ENCODE results near the gene SEC11A.

The SEC11A gene

GRCh38 chr15:84669726-84670125, 46.2 kb downstream of the SEC11A start:
- H3K27me3 ChIP-seq = no peaks in the 10 kb centered on the region

GRCh38 chr15:84668221-84668982, 47.5 kb downstream of the SEC11A start:
- no peak overlapping the region for H3K4me3 ChIP-seq (ENCODE audit: low read depth in 1 of 2, low read length in 1 of 2)
- H3K36me3 ChIP-seq = peaks cover 81% of the 10 kb centered on the region
- TF ChIP-seq CTCF (IDR thresholded peaks at IDR 0.05) = no peak
- no peak overlapping the region for H3K27ac ChIP-seq
- H3K4me1 ChIP-seq (ENCODE audit: control insufficient read depth in 1 of 2, insufficient read depth in 1 of 2, low read depth in 1 of 2, low read length in 1 of 2) = no peaks in the 10 kb centered on the region
- no peaks in the 10 kb centered on the region for H3K9me3 ChIP-seq
- H3K27me3 ChIP-seq = no peaks in the 10 kb centered on the region

More at GRCh38 chr15:84669726-84670125, 46.2 kb downstream of the SEC11A start:
- H3K4me3 ChIP-seq (ENCODE audit: low read depth in 1 of 2, low read length in 1 of 2) = no peak overlapping the region
- H3K36me3 ChIP-seq = peaks cover 81% of the 10 kb centered on the region
- no peak for TF ChIP-seq CTCF (IDR thresholded peaks at IDR 0.05)
- no peak overlapping the region for H3K27ac ChIP-seq
- H3K9me3 ChIP-seq = no peaks in the 10 kb centered on the region
- no peaks in the 10 kb centered on the region for H3K4me1 ChIP-seq (ENCODE audit: control insufficient read depth in 1 of 2, insufficient read depth in 1 of 2, low read depth in 1 of 2, low read length in 1 of 2)

- H3K4me1 ChIP-seq (ENCODE audit: control insufficient read depth in 1 of 2, insufficient read depth in 1 of 2, low read depth in 1 of 2, low read length in 1 of 2) = no peaks in the 10 kb centered on the region
- no peak for TF ChIP-seq CTCF (IDR thresholded peaks at IDR 0.05)
- no peak overlapping the region for H3K27ac ChIP-seq
- no peaks in the 10 kb centered on the region for H3K27me3 ChIP-seq
- peaks cover 70% of the 10 kb centered on the region for H3K36me3 ChIP-seq
- H3K9me3 ChIP-seq = no peaks in the 10 kb centered on the region
- no peak overlapping the region for H3K4me3 ChIP-seq (ENCODE audit: low read depth in 1 of 2, low read length in 1 of 2)
These were observed 49.6 kb downstream of the SEC11A start for GRCh38 chr15:84666373-84666772.

- no peak overlapping the region for H3K4me3 ChIP-seq (ENCODE audit: low read depth in 1 of 2, low read length in 1 of 2)
- no peaks in the 10 kb centered on the region for H3K9me3 ChIP-seq
- peaks cover 14% of the 10 kb centered on the region for H3K27me3 ChIP-seq
- no peak for TF ChIP-seq CTCF (IDR thresholded peaks at IDR 0.05)
- peaks cover 13% of the 10 kb centered on the region in 2 experiments for H3K4me1 ChIP-seq (ENCODE audit: control insufficient read depth in 1 of 2, insufficient read depth in 1 of 2, low read depth in 1 of 2, low read length in 1 of 2)
- H3K27ac ChIP-seq = no peak overlapping the region
- H3K36me3 ChIP-seq = peaks cover 34% of the 10 kb centered on the region
These were observed 54.9 kb downstream of the SEC11A start for GRCh38 chr15:84661001-84661400.

GRCh38 chr15:84659904-84660781, 55.8 kb downstream of the SEC11A start:
- H3K27ac ChIP-seq = no peak overlapping the region
- peaks cover 25% of the 10 kb centered on the region for H3K36me3 ChIP-seq
- peaks cover 14 to 15% of the 10 kb centered on the region in 2 experiments for H3K4me1 ChIP-seq (ENCODE audit: control insufficient read depth in 1 of 2, insufficient read depth in 1 of 2, low read depth in 1 of 2, low read length in 1 of 2)
- H3K9me3 ChIP-seq = no peaks in the 10 kb centered on the region
- H3K27me3 ChIP-seq = peaks cover 14% of the 10 kb centered on the region
- no peak overlapping the region for H3K4me3 ChIP-seq (ENCODE audit: low read depth in 1 of 2, low read length in 1 of 2)
- no peak for TF ChIP-seq CTCF (IDR thresholded peaks at IDR 0.05)

All from neutrophil (primary cell).